HepG2 (cell line): Measurements from ENCODE around the gene ACSM2A. TPM values are rescaled to one million over a fixed set of nuclear protein-coding genes. Genes with fewer than 3 reads are reported as not detected.

Source experiments
- ARNT2 ChIP-seq: sonication (generic); formaldehyde crosslinking; IDR thresholded peaks from 2 replicates; pipeline ENCODE4 v1.8.0; 2022; ENCODE audit warnings: mild to moderate bottlenecking, low read depth, missing genetic modification reagents, moderate library complexity
- FOXO1 ChIP-seq: sonication (generic); formaldehyde crosslinking; IDR thresholded peaks from 2 replicates; pipeline ENCODE4 v1.4.0; 2020; ENCODE audit warnings: missing genetic modification reagents
- GLI4 ChIP-seq: sonication (generic); formaldehyde crosslinking; IDR thresholded peaks from 2 replicates; pipeline ENCODE4 v1.5.1; 2020; ENCODE audit warnings: missing genetic modification reagents, mild to moderate bottlenecking, moderate library complexity, borderline replicate concordance
- HNRNPL ChIP-seq: fragments of 200-400 bp; formaldehyde crosslinking; IDR thresholded peaks from 2 replicates; pipeline ENCODE4 v1.6.1; 2017; ENCODE audit warnings: mild to moderate bottlenecking, low read depth, low read length
- MIXL1 ChIP-seq: IDR thresholded peaks from 2 replicates; pipeline ENCODE4 v1.6.1; 2016
- MTA1 ChIP-seq: sonication (generic); formaldehyde crosslinking; IDR thresholded peaks from 2 replicates; pipeline ENCODE4 v1.4.0; 2020; ENCODE audit warnings: missing genetic modification reagents, mild to moderate bottlenecking, borderline replicate concordance
- PHF8 ChIP-seq: sonication (generic); formaldehyde crosslinking; IDR thresholded peaks from 2 replicates; pipeline ENCODE4 v1.5.0; 2020; ENCODE audit warnings: missing genetic modification reagents
- POLR2AphosphoS5 ChIP-seq: IDR thresholded peaks from 2 replicates; pipeline ENCODE4 v1.6.1; 2012; ENCODE audit warnings: low read depth, low read length
- SIX4 ChIP-seq: sonication (generic); formaldehyde crosslinking; IDR thresholded peaks from 2 replicates; pipeline ENCODE4 v1.4.0; 2020; ENCODE audit warnings: missing genetic modification reagents
- UBTF ChIP-seq: sonication (generic); formaldehyde crosslinking; IDR thresholded peaks from 2 replicates; pipeline ENCODE4 v1.4.0; 2020; ENCODE audit warnings: mild to moderate bottlenecking, missing genetic modification reagents
- ZMYM3 ChIP-seq: sonication (generic); formaldehyde crosslinking; IDR thresholded peaks from 2 replicates; pipeline ENCODE4 v1.5.1; 2020; ENCODE audit warnings: mild to moderate bottlenecking, missing genetic modification reagents
- ZNF558 ChIP-seq: sonication (generic); formaldehyde crosslinking; IDR thresholded peaks from 2 replicates; pipeline ENCODE4 v1.9.0; 2022; ENCODE audit warnings: mild to moderate bottlenecking, missing genetic modification reagents, borderline replicate concordance
- ZNF891 ChIP-seq: sonication (generic); formaldehyde crosslinking; IDR thresholded peaks from 2 replicates; pipeline ENCODE4 v1.5.0; 2020; ENCODE audit warnings: mild to moderate bottlenecking, missing genetic modification reagents
- ZSCAN9 ChIP-seq: IDR thresholded peaks from 2 replicates; pipeline ENCODE4 v1.6.1; 2016; ENCODE audit warnings: borderline replicate concordance
- polyA plus RNA-seq, 8 experiments: library from polyadenylated mRNA; depleted of rRNA in 3 of 8; stranded (reverse) in 7 of 8; unstranded in 1 of 8; fragments of >200 nt; fragmentation: Illumina TruSeq in 4 of 8; extraction: Trizol in 4 of 8; gene quantifications; 2 replicates each; pipeline versions ENCODE4 v1.2.1 to v1.2.3, GENCODE V29; 2011 to 2016; ENCODE audit warnings: low read depth in 4 of 8, missing spikeins in 1 of 8, mixed read lengths in 1 of 8; ENCODE audit not compliant: insufficient read depth in 1 of 8
- total RNA-seq, 5 experiments: library from RNA; depleted of rRNA; stranded (reverse); fragments of >200 nt; fragmentation: Illumina TruSeq; extraction: Trizol; gene quantifications; 2 replicates each; pipeline ENCODE4 v1.2.3, GENCODE V29; 2016; ENCODE audit warnings: low read depth in 1 of 5
- TF ChIP-seq, protein P1 (sequence below): sonication (generic); formaldehyde crosslinking; IDR thresholded peaks from 2 replicates; pipeline ENCODE4 v1.5.1; 2020; ENCODE audit warnings: mild to moderate bottlenecking, moderate library complexity, missing genetic modification reagents
- TF ChIP-seq, protein P2 (sequence below): sonication (generic); formaldehyde crosslinking; IDR thresholded peaks from 2 replicates; pipeline ENCODE4 v1.4.0; 2020; ENCODE audit warnings: mild to moderate bottlenecking, low read depth, missing genetic modification reagents
- TF ChIP-seq, protein P3 (sequence below): IDR thresholded peaks from 2 replicates; pipeline ENCODE4 v1.6.1; 2016; ENCODE audit warnings: low read depth
- TF ChIP-seq, protein P4 (sequence below): sonication (generic); formaldehyde crosslinking; IDR thresholded peaks from 2 replicates; pipeline ENCODE4 v1.4.0; 2020; ENCODE audit warnings: missing genetic modification reagents

ACSM2A gene
- total and polyA plus RNA-seq, 2 of the 13 experiments (the other 11 are each of a cell fraction or from before 2014, with no cell fraction given): 11.4 to 16.3 TPM

DNA sequence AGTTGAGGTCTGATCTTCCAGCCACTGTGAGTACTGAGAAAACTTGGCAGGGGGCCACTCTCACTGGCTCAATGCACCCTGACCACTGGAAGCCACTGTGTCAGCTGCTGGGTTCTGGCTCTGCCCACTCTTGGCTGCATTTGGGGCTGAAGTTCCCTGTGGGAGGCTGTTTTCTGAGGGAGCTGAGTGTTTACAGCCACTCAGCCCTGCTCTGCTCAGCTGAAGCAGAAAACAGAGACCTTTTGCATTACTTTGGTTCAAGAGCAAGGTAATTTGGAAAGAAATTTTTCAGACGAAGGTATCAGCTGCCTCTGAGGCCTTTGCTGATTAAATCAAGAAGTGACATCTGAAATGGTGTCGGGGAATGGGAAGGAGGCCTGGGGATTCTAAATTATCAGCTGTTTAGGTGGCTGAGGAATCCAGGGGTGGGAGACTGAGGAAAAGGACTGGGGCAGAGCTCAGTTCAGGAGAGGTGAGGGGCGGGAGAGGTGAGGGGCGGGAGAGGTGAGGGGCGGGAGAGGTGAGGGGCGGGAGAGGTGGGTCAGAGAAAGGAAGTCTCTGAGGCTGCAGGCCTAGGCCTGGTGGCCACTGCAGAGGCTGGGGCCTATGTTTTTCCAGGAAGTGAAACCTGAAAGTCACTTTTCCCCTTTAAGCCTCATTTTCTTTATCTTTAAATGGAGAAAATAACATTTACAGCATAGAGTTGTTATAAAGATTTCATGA is 41.8 kb upstream of the ACSM2A start, which contains the start of gene ACSM5 (continued):
- TF ChIP-seq, protein P1, sequence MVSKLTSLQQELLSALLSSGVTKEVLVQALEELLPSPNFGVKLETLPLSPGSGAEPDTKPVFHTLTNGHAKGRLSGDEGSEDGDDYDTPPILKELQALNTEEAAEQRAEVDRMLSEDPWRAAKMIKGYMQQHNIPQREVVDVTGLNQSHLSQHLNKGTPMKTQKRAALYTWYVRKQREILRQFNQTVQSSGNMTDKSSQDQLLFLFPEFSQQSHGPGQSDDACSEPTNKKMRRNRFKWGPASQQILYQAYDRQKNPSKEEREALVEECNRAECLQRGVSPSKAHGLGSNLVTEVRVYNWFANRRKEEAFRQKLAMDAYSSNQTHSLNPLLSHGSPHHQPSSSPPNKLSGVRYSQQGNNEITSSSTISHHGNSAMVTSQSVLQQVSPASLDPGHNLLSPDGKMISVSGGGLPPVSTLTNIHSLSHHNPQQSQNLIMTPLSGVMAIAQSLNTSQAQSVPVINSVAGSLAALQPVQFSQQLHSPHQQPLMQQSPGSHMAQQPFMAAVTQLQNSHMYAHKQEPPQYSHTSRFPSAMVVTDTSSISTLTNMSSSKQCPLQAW (CRISPR knock-in tag): peak; percentile 40; the same call in 1 of the 2 replicates
- TF ChIP-seq ZSCAN9 (CRISPR knock-in tag) (0 out of 2 replicates have a peak, but pooled peaks have one; percentile 25), UBTF (CRISPR knock-in tag) (peak; percentile 22; the same call in 1 of the 2 replicates), ZNF891 (CRISPR knock-in tag) (0 out of 2 replicates have a peak, but pooled peaks have one; percentile 58), SIX4 (no peak), GLI4 (no peak), ZMYM3 (CRISPR knock-in tag) (peak; percentile 40; the same call in 1 of the 2 replicates), FOXO1 (CRISPR knock-in tag) (peak; percentile 16), HNRNPL (0 out of 2 replicates have a peak, but pooled peaks have one; percentile 68), POLR2AphosphoS5 (peak; percentile 73), MIXL1 (CRISPR knock-in tag) (no peak; the same call in 1 of the 2 replicates), MTA1 (CRISPR knock-in tag) (peak; percentile 39; the same call in 1 of the 2 replicates), ARNT2 (CRISPR knock-in tag) (no peak), PHF8 (CRISPR knock-in tag) (peak; percentile 48), ZNF558 (CRISPR knock-in tag) (no peak)
- TF ChIP-seq, protein P2, sequence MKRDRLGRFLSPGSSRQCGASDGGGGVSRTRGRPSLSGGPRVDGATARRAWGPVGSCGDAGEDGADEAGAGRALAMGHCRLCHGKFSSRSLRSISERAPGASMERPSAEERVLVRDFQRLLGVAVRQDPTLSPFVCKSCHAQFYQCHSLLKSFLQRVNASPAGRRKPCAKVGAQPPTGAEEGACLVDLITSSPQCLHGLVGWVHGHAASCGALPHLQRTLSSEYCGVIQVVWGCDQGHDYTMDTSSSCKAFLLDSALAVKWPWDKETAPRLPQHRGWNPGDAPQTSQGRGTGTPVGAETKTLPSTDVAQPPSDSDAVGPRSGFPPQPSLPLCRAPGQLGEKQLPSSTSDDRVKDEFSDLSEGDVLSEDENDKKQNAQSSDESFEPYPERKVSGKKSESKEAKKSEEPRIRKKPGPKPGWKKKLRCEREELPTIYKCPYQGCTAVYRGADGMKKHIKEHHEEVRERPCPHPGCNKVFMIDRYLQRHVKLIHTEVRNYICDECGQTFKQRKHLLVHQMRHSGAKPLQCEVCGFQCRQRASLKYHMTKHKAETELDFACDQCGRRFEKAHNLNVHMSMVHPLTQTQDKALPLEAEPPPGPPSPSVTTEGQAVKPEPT: peak; percentile 55; the same call in 1 of the 2 replicates
- TF ChIP-seq, protein P3, sequence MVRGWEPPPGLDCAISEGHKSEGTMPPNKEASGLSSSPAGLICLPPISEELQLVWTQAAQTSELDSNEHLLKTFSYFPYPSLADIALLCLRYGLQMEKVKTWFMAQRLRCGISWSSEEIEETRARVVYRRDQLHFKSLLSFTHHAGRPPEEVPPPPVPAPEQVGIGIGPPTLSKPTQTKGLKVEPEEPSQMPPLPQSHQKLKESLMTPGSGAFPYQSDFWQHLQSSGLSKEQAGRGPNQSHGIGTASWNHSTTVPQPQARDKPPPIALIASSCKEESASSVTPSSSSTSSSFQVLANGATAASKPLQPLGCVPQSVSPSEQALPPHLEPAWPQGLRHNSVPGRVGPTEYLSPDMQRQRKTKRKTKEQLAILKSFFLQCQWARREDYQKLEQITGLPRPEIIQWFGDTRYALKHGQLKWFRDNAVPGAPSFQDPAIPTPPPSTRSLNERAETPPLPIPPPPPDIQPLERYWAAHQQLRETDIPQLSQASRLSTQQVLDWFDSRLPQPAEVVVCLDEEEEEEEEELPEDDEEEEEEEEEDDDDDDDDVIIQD (CRISPR knock-in tag): 0 out of 2 replicates have a peak, but pooled peaks have one; percentile 45
- TF ChIP-seq, protein P4, sequence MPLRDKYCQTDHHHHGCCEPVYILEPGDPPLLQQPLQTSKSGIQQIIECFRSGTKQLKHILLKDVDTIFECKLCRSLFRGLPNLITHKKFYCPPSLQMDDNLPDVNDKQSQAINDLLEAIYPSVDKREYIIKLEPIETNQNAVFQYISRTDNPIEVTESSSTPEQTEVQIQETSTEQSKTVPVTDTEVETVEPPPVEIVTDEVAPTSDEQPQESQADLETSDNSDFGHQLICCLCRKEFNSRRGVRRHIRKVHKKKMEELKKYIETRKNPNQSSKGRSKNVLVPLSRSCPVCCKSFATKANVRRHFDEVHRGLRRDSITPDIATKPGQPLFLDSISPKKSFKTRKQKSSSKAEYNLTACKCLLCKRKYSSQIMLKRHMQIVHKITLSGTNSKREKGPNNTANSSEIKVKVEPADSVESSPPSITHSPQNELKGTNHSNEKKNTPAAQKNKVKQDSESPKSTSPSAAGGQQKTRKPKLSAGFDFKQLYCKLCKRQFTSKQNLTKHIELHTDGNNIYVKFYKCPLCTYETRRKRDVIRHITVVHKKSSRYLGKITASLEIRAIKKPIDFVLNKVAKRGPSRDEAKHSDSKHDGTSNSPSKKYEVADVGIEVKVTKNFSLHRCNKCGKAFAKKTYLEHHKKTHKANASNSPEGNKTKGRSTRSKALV (CRISPR knock-in tag): no peak
